HG03565 (cell line): ENCODE measurements around the gene ALG8.
"Not testable (repeated sequence)": the region's sequence is repeated elsewhere in the genome, so short reads cannot be mapped to it uniquely, and the experiment has no call there.

Experiments used
- ATAC-seq: cut with Tn5 transposase; IDR thresholded peaks from one replicate; pipeline ENCODE4 v1.9.1; 2021; ENCODE audit warnings: mild to moderate bottlenecking, moderate library complexity; ENCODE audit not compliant: unreplicated experiment

ALG8 gene

DNA sequence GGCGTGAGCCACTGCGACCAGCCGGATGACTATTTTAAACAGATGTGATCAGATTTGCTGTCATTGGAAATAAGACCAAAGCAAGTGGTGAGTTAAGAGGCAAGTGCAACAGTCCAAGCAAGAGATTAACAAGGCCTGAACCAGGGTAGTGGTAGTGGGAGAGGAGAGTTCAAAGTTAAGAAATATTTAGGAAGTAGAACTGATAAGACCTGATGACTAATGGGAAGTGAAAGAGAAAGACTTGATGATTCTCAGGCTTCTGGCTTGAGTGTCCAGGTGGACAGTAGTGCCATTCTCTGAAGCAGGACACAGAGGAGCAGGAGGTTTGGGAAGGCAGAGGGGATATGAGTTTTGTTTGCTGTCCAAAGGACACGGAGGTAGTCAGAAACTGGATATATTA lies 67.0 kb downstream of the ALG8 start:
- no peak for ATAC-seq

- no peak for ATAC-seq
These were observed 67.7 kb downstream of the ALG8 start for GRCh38 chr11:78071717-78072116.

DNA sequence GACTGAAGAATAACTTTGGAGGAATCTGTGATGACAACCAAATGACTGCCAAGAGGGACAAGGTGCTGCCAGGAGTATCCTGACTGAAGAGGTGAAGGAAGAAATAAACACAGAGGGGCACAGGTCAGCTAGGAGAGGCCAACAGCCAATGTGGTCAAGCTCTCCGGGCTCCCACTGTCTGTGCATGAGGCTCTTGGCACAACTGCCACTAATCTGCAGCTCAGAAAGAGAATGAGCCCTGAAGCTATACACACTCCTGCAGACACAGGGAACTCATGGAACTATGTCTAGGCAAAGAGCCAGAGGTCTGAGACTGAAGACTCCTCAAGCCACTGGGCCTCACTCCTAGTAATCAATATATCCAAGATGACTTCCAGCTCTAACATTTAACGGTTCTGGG lies 68.8 kb downstream of the ALG8 start:
- no peak for ATAC-seq

DNA sequence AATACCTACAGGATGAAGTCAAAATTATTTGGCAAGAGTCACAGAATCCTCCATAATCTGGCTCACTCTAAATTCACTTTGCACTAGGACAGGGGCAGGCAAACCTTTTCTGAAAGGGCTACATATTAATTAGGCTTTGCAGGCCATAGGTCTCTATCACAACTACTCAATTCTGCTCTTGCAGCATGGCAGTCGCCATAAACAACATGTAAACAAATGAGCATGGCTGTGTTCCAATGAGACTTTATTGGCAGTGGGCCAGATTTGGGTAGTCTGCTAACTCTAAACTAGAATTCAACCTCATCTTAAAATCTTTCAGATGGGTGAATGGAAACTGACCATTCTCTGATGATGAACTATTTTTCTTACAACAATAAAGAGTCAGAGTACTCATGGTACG lies 70.0 kb downstream of the ALG8 start:
- ATAC-seq, result no peak

- ATAC-seq, result no peak
These were observed 71.7 kb downstream of the ALG8 start for GRCh38 chr11:78067704-78068103.

GRCh38 chr11:78066471-78066870 lies 73.0 kb downstream of the ALG8 start:
- no peak for ATAC-seq

GRCh38 chr11:78065203-78065602 lies 74.2 kb downstream of the ALG8 start:
- ATAC-seq, result no peak

DNA sequence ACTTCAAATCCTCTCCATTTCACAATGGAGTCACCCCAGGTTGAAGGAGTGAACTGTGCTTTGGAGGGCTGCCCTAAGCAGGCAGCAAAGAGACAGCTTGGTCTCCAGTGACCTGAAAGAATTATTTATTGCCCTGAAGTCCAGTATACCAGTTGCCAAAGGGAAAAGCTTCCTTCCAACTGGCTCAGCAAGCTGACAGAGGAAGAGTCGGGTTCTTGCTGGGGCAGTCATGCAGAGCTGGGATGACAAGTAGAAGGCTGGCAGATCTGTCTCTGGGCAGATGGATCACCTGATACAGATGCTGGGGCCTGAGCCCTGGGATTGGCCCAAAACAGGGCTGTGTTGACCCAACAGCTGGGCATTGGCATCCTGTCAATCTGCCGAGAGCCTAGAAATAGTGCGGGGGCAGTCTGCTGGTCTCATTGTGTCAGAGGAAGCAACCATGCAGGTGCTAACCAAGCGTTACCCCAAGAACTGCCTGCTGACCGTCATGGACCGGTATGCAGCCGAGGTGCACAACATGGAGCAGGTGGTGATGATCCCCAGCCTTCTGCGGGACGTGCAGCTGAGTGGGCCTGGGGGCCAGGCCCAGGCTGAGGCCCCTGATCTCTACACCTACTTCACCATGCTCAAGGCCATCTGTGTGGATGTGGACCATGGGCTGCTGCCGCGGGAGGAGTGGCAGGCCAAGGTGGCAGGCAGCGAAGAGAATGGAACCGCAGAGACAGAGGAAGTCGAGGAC lies 75.8 kb downstream of the ALG8 start, which contains the start of gene THRSP:
Gene THRSP, plus strand, starts transcription at position 422 of the 742 bp plus-strand sequence. Its CDS starts 21 bp downstream, at position 443.
- no peak for ATAC-seq

GRCh38 chr11:78062671-78063070 lies 76.8 kb downstream of the ALG8 start:
- no peak for ATAC-seq

GRCh38 chr11:78061921-78062311 lies 77.5 kb downstream of the ALG8 start:
- no peak for ATAC-seq

DNA sequence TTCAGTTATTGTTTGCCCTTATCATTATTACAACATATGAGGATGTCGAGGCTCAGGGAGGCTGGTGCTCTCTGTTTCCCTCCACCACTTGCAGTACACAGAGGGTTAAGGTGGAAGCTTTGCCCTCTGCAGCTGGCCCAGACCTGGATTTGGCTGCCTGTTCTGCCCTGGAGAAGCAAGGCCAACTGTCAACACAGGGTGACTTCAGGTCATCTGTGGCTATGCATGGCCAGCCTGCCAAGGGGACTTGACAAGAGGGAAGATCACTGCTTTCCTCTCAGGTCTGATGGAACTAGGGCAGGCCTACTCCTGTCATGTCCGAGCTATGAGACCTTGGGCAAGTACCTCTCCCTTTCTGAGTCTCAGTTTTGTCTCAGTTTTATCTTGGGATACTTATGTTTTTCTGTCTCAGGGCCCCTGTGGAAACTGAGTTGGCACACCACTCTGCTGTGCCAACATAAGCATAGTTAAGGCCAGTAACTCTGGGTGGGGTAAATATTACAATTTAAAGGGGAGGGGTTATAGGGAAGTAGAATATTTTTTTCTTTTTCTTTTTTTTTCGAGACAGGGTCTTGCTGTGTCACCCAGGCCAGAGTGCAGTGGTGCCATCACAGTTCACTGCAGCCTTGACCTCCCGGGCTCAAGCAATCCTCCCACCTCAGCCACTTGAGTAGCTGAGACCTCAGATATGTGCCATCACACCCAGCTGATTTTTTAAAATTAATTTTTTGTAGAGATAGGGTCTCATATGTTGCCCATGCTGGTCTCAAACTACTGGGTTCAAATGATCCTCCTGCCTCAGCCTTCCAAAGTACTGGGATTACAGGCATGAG lies 78.1 kb downstream of the ALG8 start:
- ATAC-seq, result no peak

- no peak for ATAC-seq
These were observed 78.9 kb downstream of the ALG8 start for GRCh38 chr11:78060533-78060932.

GRCh38 chr11:78059749-78060328 lies 79.6 kb downstream of the ALG8 start:
- ATAC-seq, result not testable (repeated sequence)

- no peak for ATAC-seq
These were observed 81.9 kb downstream of the ALG8 start for GRCh38 chr11:78057462-78058055.

GRCh38 chr11:78056093-78056492 lies 83.3 kb downstream of the ALG8 start:
- ATAC-seq, result no peak

GRCh38 chr11:78054971-78055370 lies 84.5 kb downstream of the ALG8 start:
- no peak for ATAC-seq

DNA sequence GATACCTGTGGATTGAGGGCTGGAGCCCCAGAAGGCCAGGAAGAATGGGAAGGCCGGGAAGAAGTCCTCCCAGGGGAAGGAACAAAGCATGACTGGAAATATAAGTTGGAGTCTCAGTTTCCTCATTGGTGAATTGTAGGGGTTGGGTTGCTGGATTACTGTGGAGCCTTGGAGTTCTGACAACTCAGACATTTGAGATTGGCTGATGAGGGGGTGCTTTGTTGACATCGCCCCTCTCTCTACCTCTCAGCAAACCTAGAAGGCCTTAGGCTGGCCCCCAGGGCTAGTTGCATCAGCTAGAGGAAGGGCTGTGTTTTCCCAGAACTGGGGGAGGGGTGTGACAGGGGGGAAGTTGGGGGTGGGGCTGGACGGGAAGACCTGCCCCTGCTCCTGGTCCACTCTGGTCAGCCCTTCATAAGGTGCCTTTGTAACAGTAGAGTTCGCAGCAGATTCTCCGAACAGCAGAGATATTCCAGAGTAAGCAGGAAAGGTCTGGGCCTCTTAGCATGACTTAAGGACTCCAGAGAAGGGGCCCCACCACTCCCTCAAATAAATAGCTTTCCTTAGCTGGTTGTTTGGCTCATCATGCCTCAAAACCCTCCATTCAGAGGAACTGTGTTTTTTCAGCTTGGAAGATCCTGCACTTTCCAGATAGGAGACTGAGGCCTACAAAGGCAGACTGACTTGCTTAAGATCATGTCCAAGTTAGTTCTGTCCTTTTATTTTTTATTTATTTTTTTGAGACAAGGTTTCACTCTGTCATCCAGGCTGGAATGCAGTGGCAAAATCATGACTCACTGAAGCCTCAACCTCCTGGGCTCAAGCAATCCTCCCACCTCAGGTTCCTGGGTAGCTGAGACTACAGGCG lies 88.2 kb downstream of the ALG8 start:
- no peak for ATAC-seq
